ENCODE data around the gene OBP2B.
"Not testable (repeated sequence)": the region's sequence is repeated elsewhere in the genome, so short reads cannot be mapped to it uniquely, and the experiment has no call there.

OBP2B gene

GRCh38 chr9:133208880-133209300 is at the start of gene OBP2B:
OBP2B (minus strand) TSS chr9:133209250; CDS start chr9:133209199, 51 bp downstream.
- DNase-seq, result not testable (repeated sequence)

- DNase-seq, result no peak
These were observed 49.3 kb upstream of the OBP2B start for GRCh38 chr9:133258061-133259015.

- DNase-seq, result no peak
These were observed 48.5 kb upstream of the OBP2B start for GRCh38 chr9:133257465-133257956.

GRCh38 chr9:133256686-133257091 is 47.6 kb upstream of the OBP2B start:
- no peak for DNase-seq

GRCh38 chr9:133256136-133256461 is 47.0 kb upstream of the OBP2B start:
- DNase-seq, result no peak

GRCh38 chr9:133255371-133256135 is 46.5 kb upstream of the OBP2B start:
- DNase-seq, result no peak

- DNase-seq, result no peak
These were observed 45.4 kb upstream of the OBP2B start for GRCh38 chr9:133254471-133254870.

GRCh38 chr9:133253268-133253667 is 44.2 kb upstream of the OBP2B start:
- DNase-seq, result no peak

- DNase-seq, result no peak
These were observed 43.4 kb upstream of the OBP2B start for GRCh38 chr9:133252301-133253020.

GRCh38 chr9:133251773-133252172 is 42.7 kb upstream of the OBP2B start:
- no peak for DNase-seq

GRCh38 chr9:133251221-133251620 is 42.2 kb upstream of the OBP2B start:
- not testable (repeated sequence) for DNase-seq

GRCh38 chr9:133250741-133251170 is 41.7 kb upstream of the OBP2B start:
- no peak for DNase-seq

- DNase-seq, result no peak
These were observed 40.3 kb upstream of the OBP2B start for GRCh38 chr9:133249337-133249736.

GRCh38 chr9:133248726-133249295 is 39.8 kb upstream of the OBP2B start:
- DNase-seq, result no peak

- no peak for DNase-seq
These were observed 38.6 kb upstream of the OBP2B start for GRCh38 chr9:133247632-133248031.

- DNase-seq, result no peak
These were observed 37.9 kb upstream of the OBP2B start for GRCh38 chr9:133246991-133247390.

- no peak for DNase-seq
These were observed 37.5 kb upstream of the OBP2B start for GRCh38 chr9:133246562-133246961.

GRCh38 chr9:133242991-133243390 is 33.9 kb upstream of the OBP2B start:
- DNase-seq, result no peak

- no peak for DNase-seq
These were observed 33.2 kb upstream of the OBP2B start for GRCh38 chr9:133242241-133242640.

GRCh38 chr9:133239533-133240090 is 30.6 kb upstream of the OBP2B start:
- no peak for DNase-seq

GRCh38 chr9:133238851-133239532 is 29.9 kb upstream of the OBP2B start:
- no peak for DNase-seq

Measured in GDM1 (cell line).